RWPE2 (cell line): ENCODE results near the gene IGFLR1.

Experiments
- ATAC-seq: fragments of 200-7000 bp; cut with Tn5 transposase; 3 replicates; pipeline ENCODE4 v1.9.1; 2021; ENCODE audit warnings: low read depth
- DNase-seq: peaks from one replicate; pipeline ENCODE4 v3.0.0-alpha.2; 2020; ENCODE audit warnings: low spot score
- H3K27ac ChIP-seq: fragments of 450-650 bp; 2 replicates; pipeline ENCODE4 v1.5.1; 2017; ENCODE audit warnings: mild to moderate bottlenecking; ENCODE audit not compliant: poor library complexity, severe bottlenecking
- H3K27me3 ChIP-seq: fragments of 250-450 bp; sonication (Bioruptor Pico); 2 replicates; pipeline ENCODE4 v1.5.1; 2021; ENCODE audit warnings: mild to moderate bottlenecking, moderate library complexity; ENCODE audit not compliant: insufficient read depth, poor library complexity, severe bottlenecking
- H3K36me3 ChIP-seq: fragments of 250-450 bp; sonication (Bioruptor Pico); 2 replicates; pipeline ENCODE4 v1.5.1; 2020; ENCODE audit warnings: low read depth, mild to moderate bottlenecking, moderate library complexity
- H3K4me1 ChIP-seq: fragments of 250-450 bp; sonication (Bioruptor Pico); 2 replicates; pipeline ENCODE4 v1.5.1; 2021; ENCODE audit warnings: mild to moderate bottlenecking, moderate library complexity; ENCODE audit not compliant: insufficient read depth, poor library complexity, severe bottlenecking
- H3K4me3 ChIP-seq: fragments of 250-450 bp; sonication (Bioruptor Pico); 2 replicates; pipeline ENCODE4 v1.5.1; 2021; ENCODE audit warnings: mild to moderate bottlenecking, moderate library complexity; ENCODE audit not compliant: severe bottlenecking
- H3K9me3 ChIP-seq: fragments of 250-450 bp; sonication (Bioruptor Pico); 2 replicates; pipeline ENCODE4 v1.5.1; 2021; ENCODE audit warnings: mild to moderate bottlenecking, moderate library complexity; ENCODE audit not compliant: severe bottlenecking
- TF ChIP-seq, protein P1 (sequence below): fragments of 450-650 bp; IDR thresholded peaks from one replicate; pipeline ENCODE4 v1.5.1; 2017; ENCODE audit warnings: mild to moderate bottlenecking, moderate library complexity; ENCODE audit not compliant: poor library complexity, severe bottlenecking

The IGFLR1 gene

DNA sequence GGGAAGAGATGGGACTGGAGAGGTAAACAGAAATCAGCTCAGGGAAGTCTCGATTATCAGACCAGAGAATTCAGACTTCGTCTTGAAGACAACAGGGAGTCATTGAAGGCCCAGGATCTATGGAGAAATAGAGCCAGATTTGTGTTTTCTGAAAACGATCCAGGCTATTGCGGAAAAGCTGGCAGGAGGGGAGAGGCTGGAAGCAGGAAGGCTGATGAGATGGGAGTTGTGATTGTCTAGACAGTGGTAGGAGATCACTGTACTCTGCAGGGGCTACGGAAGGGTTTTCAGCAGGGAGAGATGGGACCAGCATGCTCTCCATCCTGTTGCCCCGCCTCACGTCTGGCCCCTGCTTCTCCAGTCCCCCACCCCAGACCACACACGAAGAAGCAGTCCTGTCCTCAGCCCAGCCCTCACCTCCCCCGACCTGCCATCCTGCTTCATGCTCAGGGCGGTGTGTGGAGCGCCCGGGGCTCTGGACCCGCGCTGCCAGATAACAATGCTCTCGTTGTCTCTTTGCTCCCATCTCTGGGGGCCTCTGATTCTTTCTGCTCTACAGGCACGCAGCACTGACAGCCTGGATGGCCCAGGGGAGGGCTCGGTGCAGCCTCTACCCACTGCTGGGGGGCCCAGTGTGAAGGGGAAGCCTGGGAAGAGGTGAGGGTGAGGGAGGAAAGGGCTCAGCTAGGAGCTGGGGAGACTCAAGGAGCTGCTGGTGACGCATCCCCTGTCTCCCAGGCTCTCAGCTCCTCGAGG is 35.0 kb upstream of the IGFLR1 start:
- TF ChIP-seq, protein P1, sequence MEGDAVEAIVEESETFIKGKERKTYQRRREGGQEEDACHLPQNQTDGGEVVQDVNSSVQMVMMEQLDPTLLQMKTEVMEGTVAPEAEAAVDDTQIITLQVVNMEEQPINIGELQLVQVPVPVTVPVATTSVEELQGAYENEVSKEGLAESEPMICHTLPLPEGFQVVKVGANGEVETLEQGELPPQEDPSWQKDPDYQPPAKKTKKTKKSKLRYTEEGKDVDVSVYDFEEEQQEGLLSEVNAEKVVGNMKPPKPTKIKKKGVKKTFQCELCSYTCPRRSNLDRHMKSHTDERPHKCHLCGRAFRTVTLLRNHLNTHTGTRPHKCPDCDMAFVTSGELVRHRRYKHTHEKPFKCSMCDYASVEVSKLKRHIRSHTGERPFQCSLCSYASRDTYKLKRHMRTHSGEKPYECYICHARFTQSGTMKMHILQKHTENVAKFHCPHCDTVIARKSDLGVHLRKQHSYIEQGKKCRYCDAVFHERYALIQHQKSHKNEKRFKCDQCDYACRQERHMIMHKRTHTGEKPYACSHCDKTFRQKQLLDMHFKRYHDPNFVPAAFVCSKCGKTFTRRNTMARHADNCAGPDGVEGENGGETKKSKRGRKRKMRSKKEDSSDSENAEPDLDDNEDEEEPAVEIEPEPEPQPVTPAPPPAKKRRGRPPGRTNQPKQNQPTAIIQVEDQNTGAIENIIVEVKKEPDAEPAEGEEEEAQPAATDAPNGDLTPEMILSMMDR, result no peak
- no peak overlapping the region for H3K4me3 ChIP-seq
- no peaks in the 10 kb centered on the region for H3K9me3 ChIP-seq
- ATAC-seq, result no peak
- H3K27ac ChIP-seq, result no peak overlapping the region
- H3K4me1 ChIP-seq, result peaks cover 3% of the 10 kb centered on the region
- peak; percentile 50 for DNase-seq
- H3K27me3 ChIP-seq, result no peaks in the 10 kb centered on the region
- no peaks in the 10 kb centered on the region for H3K36me3 ChIP-seq

DNA sequence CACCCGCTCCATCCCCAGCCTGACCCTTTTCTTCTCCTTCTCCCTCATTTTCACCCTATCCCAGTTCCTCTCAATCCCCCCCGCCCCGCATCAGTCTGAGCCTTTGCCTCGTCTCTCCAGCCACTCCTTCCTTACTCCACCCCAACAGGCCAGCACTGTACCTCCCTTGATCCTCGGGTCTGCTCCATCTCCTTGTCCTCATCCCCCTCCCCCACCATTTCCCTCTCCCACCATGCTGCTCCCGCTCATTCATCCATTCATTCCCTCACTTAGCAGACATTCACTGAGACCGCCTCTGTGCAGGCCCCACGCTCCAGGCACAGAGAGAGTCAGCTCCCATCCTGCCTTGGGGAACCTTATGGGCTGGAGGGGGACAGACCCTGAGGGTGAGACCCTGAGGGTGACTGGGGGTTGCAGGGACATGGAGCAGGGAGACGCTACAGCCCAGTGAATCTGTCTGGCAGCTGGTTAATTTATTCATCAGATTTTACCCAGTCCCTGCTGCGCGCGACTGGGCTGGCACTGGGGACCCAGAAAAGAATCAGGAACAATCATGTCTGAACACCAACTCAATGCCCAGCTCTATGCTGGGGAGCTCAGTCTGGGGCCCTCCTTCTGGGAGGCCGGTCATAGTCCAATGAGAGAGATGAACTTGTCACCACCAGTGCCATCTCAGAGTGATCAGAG is 34.0 kb upstream of the IGFLR1 start:
- Histone ChIP-seq H3K27ac (no peak overlapping the region), H3K4me3 (peak overlapping the region; percentile 63), H3K27me3 (no peaks in the 10 kb centered on the region), H3K4me1 (peaks cover 3% of the 10 kb centered on the region), H3K36me3 (no peaks in the 10 kb centered on the region), H3K9me3 (no peaks in the 10 kb centered on the region)
- DNase-seq (peak; percentile 37), ATAC-seq (no peak)
- TF ChIP-seq, protein P1, result no peak

DNA sequence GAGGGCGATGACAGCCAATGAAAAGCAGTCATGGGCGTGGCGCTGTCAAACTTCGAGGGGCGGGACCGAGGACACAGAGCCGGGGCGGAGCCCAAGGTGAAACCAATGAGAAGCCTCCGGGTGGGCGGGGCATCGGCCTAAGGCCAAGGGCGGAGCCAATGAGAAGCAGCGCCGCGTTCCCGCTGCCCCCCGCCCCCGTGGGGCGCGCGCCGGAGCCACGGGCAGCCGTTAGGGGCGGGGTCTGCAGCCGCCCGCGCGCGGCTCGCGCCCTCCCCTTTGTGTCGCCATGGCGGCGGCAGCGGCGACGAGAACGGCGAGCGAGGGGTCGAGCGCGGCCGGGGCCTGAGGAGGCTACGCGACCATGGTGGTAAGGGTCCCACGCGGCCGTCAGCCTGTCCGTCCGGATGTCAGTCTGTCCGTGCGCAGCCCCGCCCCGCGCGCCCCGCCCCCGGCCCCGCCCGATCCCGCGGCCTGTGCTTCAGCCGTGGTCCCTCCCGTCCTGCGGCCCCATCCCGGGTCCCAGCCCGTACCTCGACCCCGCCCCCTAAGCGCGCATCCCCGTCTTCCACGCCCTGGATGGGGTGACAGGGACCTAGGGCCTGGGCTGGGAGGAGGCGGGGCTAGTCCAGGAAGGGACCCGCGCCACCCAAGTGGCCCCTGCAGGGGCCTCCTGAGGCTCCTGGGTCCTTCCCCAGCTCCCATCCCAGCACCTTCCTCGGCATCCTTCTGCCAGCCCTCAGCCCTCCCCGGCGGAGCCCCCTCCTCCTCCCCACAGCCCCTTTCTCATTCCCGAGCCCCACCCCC is 33.2 kb upstream of the IGFLR1 start, which contains the start of gene ARHGAP33:
ARHGAP33 (plus strand) TSS at position 267 of the 804 bp plus-strand sequence; CDS start at position 362, 95 bp downstream.
- TF ChIP-seq, protein P1, result no peak
- peak; percentile 89 for ATAC-seq
- peak within 1 kb of the TSS; percentile 9 for H3K27ac ChIP-seq

DNA sequence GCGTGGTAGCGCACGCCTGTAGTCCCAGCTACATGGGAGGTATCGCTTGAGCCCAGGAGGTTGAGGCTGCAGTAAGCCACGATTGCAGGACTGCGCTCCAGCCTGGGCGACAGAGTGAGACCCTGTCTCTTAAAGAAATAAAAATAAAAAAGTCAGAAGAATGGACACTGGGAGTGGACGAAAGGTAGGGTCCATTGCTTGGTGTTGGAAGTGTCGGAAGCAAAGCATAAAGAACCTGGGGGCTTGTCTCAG is 32.7 kb upstream of the IGFLR1 start:
- Histone ChIP-seq H3K4me1 (peaks cover 3% of the 10 kb centered on the region), H3K27ac (no peak overlapping the region), H3K27me3 (no peaks in the 10 kb centered on the region), H3K9me3 (peaks cover 2% of the 10 kb centered on the region), H3K36me3 (no peaks in the 10 kb centered on the region), H3K4me3 (peak overlapping the region; percentile 63)
- DNase-seq (no peak), ATAC-seq (no peak)
- TF ChIP-seq, protein P1, result no peak

More for the DNA sequence above, 33.2 kb upstream of the IGFLR1 start, which contains the start of gene ARHGAP33:
- Histone ChIP-seq H3K4me3 (peak within 1 kb of the TSS; percentile 63), H3K36me3 (no peaks in the 10 kb centered on the region), H3K27me3 (no peaks in the 10 kb centered on the region), H3K4me1 (peaks cover 3% of the 10 kb centered on the region), H3K9me3 (peaks cover 2% of the 10 kb centered on the region)
- peak; percentile 99 for DNase-seq
